Transverse colon (tissue), 4 donors: ENCODE measurements around the gene CLEC3B.

Source experiments
- CTCF ChIP-seq, 5 experiments: fragments of 200-600 bp in 3 of 5; fragments of 450-650 bp in 2 of 5; sonication (generic) in 3 of 5; IDR thresholded peaks; 1 replicate in 2 of 5; 2 replicates in 3 of 5; pipeline ENCODE4 v1.5.1; 2016 to 2017; ENCODE audit warnings: antibody characterized with exemption in 5 of 5, inconsistent platforms in 3 of 5, mild to moderate bottlenecking in 2 of 5, moderate library complexity in 1 of 5
- POLR2A ChIP-seq: fragments of 450-650 bp; IDR thresholded peaks from one replicate; pipeline ENCODE4 v1.6.1; 2016; ENCODE audit warnings: antibody characterized with exemption, mild to moderate bottlenecking, moderate library complexity
- POLR2AphosphoS5 ChIP-seq, 3 donors: sonication (generic); formaldehyde crosslinking; IDR thresholded peaks; one replicate each; pipeline ENCODE4 v1.6.1; 2016; ENCODE audit warnings: antibody characterized with exemption in 3 of 3

GRCh38 chr3:45012577-45012976 lies 13.5 kb upstream of the CLEC3B start:
- TF ChIP-seq CTCF (IDR thresholded peaks at IDR 0.05), result no peak
- no peak for TF ChIP-seq POLR2A
- no peak for TF ChIP-seq POLR2AphosphoS5 (IDR thresholded peaks at IDR 0.05)
